ENCODE measurements around the gene CEP95. TPM values are rescaled to one million over a fixed set of nuclear protein-coding genes. Genes with fewer than 3 reads are reported as not detected.

Gene CEP95
- total RNA-seq, 1 experiment from 2014 or later, result 57.2 TPM

GRCh38 chr17:64488301-64488700 lies 18.5 kb upstream of the CEP95 start:
- POLR2A ChIA-PET (ENCODE audit: unreplicated experiment), result no interaction called here
- Histone ChIP-seq H4K20me1 (ENCODE audit: insufficient read depth) (no peaks in the 10 kb centered on the region), H3F3A (ENCODE audit: insufficient read depth, low read depth) (peaks cover 13% of the 10 kb centered on the region; the same call in 1 of the 2 replicates), H3K27ac (no peak overlapping the region), H3K79me2 (ENCODE audit: low read depth) (no peaks in the 10 kb centered on the region), H3K9me3 (ENCODE audit: insufficient read depth, low read depth) (no peaks in the 10 kb centered on the region), H2AFZ (no peak overlapping the region), H3K9me2 (ENCODE audit: insufficient read depth) (no peaks in the 10 kb centered on the region), H3K27me3 (ENCODE audit: insufficient read depth, low read depth) (no peaks in the 10 kb centered on the region), H3K36me3 (ENCODE audit: low read depth) (0 out of 2 replicates have a peak, but pooled peaks cover 34% of the 10 kb centered on the region), H3K4me3 (no peak overlapping the region), H3K4me1 (replicated peaks; ENCODE audit: insufficient read depth) (0 out of 2 replicates have a peak, but pooled peaks cover 3% of the 10 kb centered on the region), H3K4me2 (no peak overlapping the region)
- no TSS peak for BruUV-seq (replicated peaks)
- CTCF ChIA-PET, result no interaction called here
- DNase-seq, result no peak
- intact Hi-C loops (cut with micrococcal nuclease; ENCODE audit: unreplicated experiment), result loop anchor here (5.0 kb wide), 1 partner anchor 341 kb away; no protein-coding TSS in a partner anchor
- no peak for TF ChIP-seq EZH2 (IDR thresholded peaks at IDR 0.05; ENCODE audit: low read depth)
- no peak for TF ChIP-seq CTCF (conservative IDR thresholded peaks at IDR 0.05)

GRCh38 chr17:64491034-64491860 lies 15.5 kb upstream of the CEP95 start:
- TF ChIP-seq EZH2 (IDR thresholded peaks at IDR 0.05; ENCODE audit: low read depth) (no peak), CTCF (conservative IDR thresholded peaks at IDR 0.05) (peak; percentile 84)
- Histone ChIP-seq H3K36me3 (ENCODE audit: low read depth) (peaks cover 37% of the 10 kb centered on the region; the same call in 1 of the 2 replicates), H2AFZ (no peak overlapping the region), H4K20me1 (ENCODE audit: insufficient read depth) (no peaks in the 10 kb centered on the region), H3K4me3 (no peak overlapping the region), H3K9me2 (ENCODE audit: insufficient read depth) (no peaks in the 10 kb centered on the region), H3F3A (ENCODE audit: insufficient read depth, low read depth) (peaks cover 10% of the 10 kb centered on the region; the same call in 1 of the 2 replicates), H3K27ac (no peak overlapping the region), H3K9me3 (ENCODE audit: insufficient read depth, low read depth) (no peaks in the 10 kb centered on the region), H3K4me1 (replicated peaks; ENCODE audit: insufficient read depth) (peaks cover 27% of the 10 kb centered on the region), H3K27me3 (ENCODE audit: insufficient read depth, low read depth) (no peaks in the 10 kb centered on the region), H3K4me2 (no peak overlapping the region), H3K79me2 (ENCODE audit: low read depth) (peaks cover 25% of the 10 kb centered on the region)
- POLR2A ChIA-PET (ENCODE audit: unreplicated experiment), result interaction anchor here (0.6 kb wide), 1 partner anchor 1496 kb away, joined by 5 read pairs; no protein-coding TSS in a partner anchor
- intact Hi-C loops (cut with micrococcal nuclease; ENCODE audit: unreplicated experiment), result loop anchor here (1.0 kb wide), 2 partner anchors 71 to 184 kb away; no protein-coding TSS in a partner anchor
- peak; percentile 25 to 53 for DNase-seq
- CTCF ChIA-PET, result interaction anchor here (0.6 to 2.0 kb wide), 4 partner anchors 11 to 71 kb away, joined by 3 to 11 read pairs (median 4); no protein-coding TSS in a partner anchor
- no TSS peak for BruUV-seq (replicated peaks)

- CTCF ChIA-PET, result interaction anchor here (0.9 to 2.0 kb wide), 2 partner anchors 12 to 72 kb away, joined by 3 to 11 read pairs; no protein-coding TSS in a partner anchor
- Histone ChIP-seq H3K9me2 (ENCODE audit: insufficient read depth) (no peaks in the 10 kb centered on the region), H3K4me1 (replicated peaks; ENCODE audit: insufficient read depth) (peaks cover 27% of the 10 kb centered on the region), H3K9me3 (ENCODE audit: insufficient read depth, low read depth) (no peaks in the 10 kb centered on the region), H3K27ac (no peak overlapping the region), H4K20me1 (ENCODE audit: insufficient read depth) (no peaks in the 10 kb centered on the region), H3K36me3 (ENCODE audit: low read depth) (peaks cover 37% of the 10 kb centered on the region; the same call in 1 of the 2 replicates), H3K27me3 (ENCODE audit: insufficient read depth, low read depth) (no peaks in the 10 kb centered on the region), H3K4me2 (no peak overlapping the region), H2AFZ (no peak overlapping the region), H3K4me3 (no peak overlapping the region), H3K79me2 (ENCODE audit: low read depth) (peaks cover 28% of the 10 kb centered on the region), H3F3A (ENCODE audit: insufficient read depth, low read depth) (peaks cover 15% of the 10 kb centered on the region; the same call in 1 of the 2 replicates)
- no peak for DNase-seq
- no TSS peak for BruUV-seq (replicated peaks)
- TF ChIP-seq CTCF (conservative IDR thresholded peaks at IDR 0.05) (no peak), EZH2 (IDR thresholded peaks at IDR 0.05; ENCODE audit: low read depth) (no peak)
- intact Hi-C loops (cut with micrococcal nuclease; ENCODE audit: unreplicated experiment), result loop anchor here (1.0 kb wide), 2 partner anchors 72 to 185 kb away; no protein-coding TSS in a partner anchor
- POLR2A ChIA-PET (ENCODE audit: unreplicated experiment), result no interaction called here
Observed at GRCh38 chr17:64491994-64492393, 14.8 kb upstream of the CEP95 start.

Measured in PC-9 (cell line).